ENCODE results near the gene MAPK1.
"Not testable (repeated sequence)": the region's sequence is repeated elsewhere in the genome, so short reads cannot be mapped to it uniquely, and the experiment has no call there.

The MAPK1 gene

GRCh38 chr22:21856868-21857267 lies 10.6 kb downstream of the MAPK1 start:
- in situ Hi-C loops (cut with HindIII; ENCODE audit: low pct_ligation_motif_present, low pct_unique_long_range_greater_than_20kb, low sequenced_read_pairs), result no loop called here
- DNase-seq, result no peak

- in situ Hi-C loops (cut with HindIII; ENCODE audit: low pct_ligation_motif_present, low pct_unique_long_range_greater_than_20kb, low sequenced_read_pairs), result no loop called here
- no peak for DNase-seq
Observed at GRCh38 chr22:21856197-21856596, 11.2 kb downstream of the MAPK1 start.

- no peak for DNase-seq
- in situ Hi-C loops (cut with HindIII; ENCODE audit: low pct_ligation_motif_present, low pct_unique_long_range_greater_than_20kb, low sequenced_read_pairs), result no loop called here
Observed at GRCh38 chr22:21855676-21856075, 11.8 kb downstream of the MAPK1 start.

- DNase-seq, result no peak
- in situ Hi-C loops (cut with HindIII; ENCODE audit: low pct_ligation_motif_present, low pct_unique_long_range_greater_than_20kb, low sequenced_read_pairs), result no loop called here
Observed at GRCh38 chr22:21850660-21851059, 16.8 kb downstream of the MAPK1 start.

GRCh38 chr22:21849489-21849888 lies 18.0 kb downstream of the MAPK1 start:
- DNase-seq, result no peak
- in situ Hi-C loops (cut with HindIII; ENCODE audit: low pct_ligation_motif_present, low pct_unique_long_range_greater_than_20kb, low sequenced_read_pairs), result no loop called here

- DNase-seq; in situ Hi-C loops (cut with HindIII; ENCODE audit: low pct_ligation_motif_present, low pct_unique_long_range_greater_than_20kb, low sequenced_read_pairs): not testable (repeated sequence)
Observed at GRCh38 chr22:21848057-21848456, 19.4 kb downstream of the MAPK1 start.

- no peak for DNase-seq
- in situ Hi-C loops (cut with HindIII; ENCODE audit: low pct_ligation_motif_present, low pct_unique_long_range_greater_than_20kb, low sequenced_read_pairs), result no loop called here
Observed at GRCh38 chr22:21845558-21846453, 21.6 kb downstream of the MAPK1 start.

GRCh38 chr22:21842946-21843345 lies 24.5 kb downstream of the MAPK1 start:
- in situ Hi-C loops (cut with HindIII; ENCODE audit: low pct_ligation_motif_present, low pct_unique_long_range_greater_than_20kb, low sequenced_read_pairs), result no loop called here
- no peak for DNase-seq

GRCh38 chr22:21841422-21841821 lies 26.0 kb downstream of the MAPK1 start:
- in situ Hi-C loops (cut with HindIII; ENCODE audit: low pct_ligation_motif_present, low pct_unique_long_range_greater_than_20kb, low sequenced_read_pairs), result no loop called here
- no peak for DNase-seq

- in situ Hi-C loops (cut with HindIII; ENCODE audit: low pct_ligation_motif_present, low pct_unique_long_range_greater_than_20kb, low sequenced_read_pairs), result no loop called here
- DNase-seq, result no peak
Observed at GRCh38 chr22:21840236-21840823, 27.1 kb downstream of the MAPK1 start.

- in situ Hi-C loops (cut with HindIII; ENCODE audit: low pct_ligation_motif_present, low pct_unique_long_range_greater_than_20kb, low sequenced_read_pairs), result no loop called here
- DNase-seq, result no peak
Observed at GRCh38 chr22:21839765-21840140, 27.7 kb downstream of the MAPK1 start.

GRCh38 chr22:21839104-21839764 lies 28.2 kb downstream of the MAPK1 start:
- in situ Hi-C loops (cut with HindIII; ENCODE audit: low pct_ligation_motif_present, low pct_unique_long_range_greater_than_20kb, low sequenced_read_pairs); DNase-seq: not testable (repeated sequence)

GRCh38 chr22:21837248-21837979 lies 30.0 kb downstream of the MAPK1 start:
- peak; percentile 61 for DNase-seq
- in situ Hi-C loops (cut with HindIII; ENCODE audit: low pct_ligation_motif_present, low pct_unique_long_range_greater_than_20kb, low sequenced_read_pairs), result no loop called here

GRCh38 chr22:21836486-21836885 lies 31.0 kb downstream of the MAPK1 start:
- DNase-seq; in situ Hi-C loops (cut with HindIII; ENCODE audit: low pct_ligation_motif_present, low pct_unique_long_range_greater_than_20kb, low sequenced_read_pairs): not testable (repeated sequence)

- no peak for DNase-seq
- in situ Hi-C loops (cut with HindIII; ENCODE audit: low pct_ligation_motif_present, low pct_unique_long_range_greater_than_20kb, low sequenced_read_pairs), result no loop called here
Observed at GRCh38 chr22:21835378-21835777, 32.1 kb downstream of the MAPK1 start.

GRCh38 chr22:21834869-21835268 lies 32.6 kb downstream of the MAPK1 start:
- DNase-seq, result no peak
- in situ Hi-C loops (cut with HindIII; ENCODE audit: low pct_ligation_motif_present, low pct_unique_long_range_greater_than_20kb, low sequenced_read_pairs), result no loop called here

GRCh38 chr22:21832291-21833290 lies 34.9 kb downstream of the MAPK1 start:
- no peak for DNase-seq
- in situ Hi-C loops (cut with HindIII; ENCODE audit: low pct_ligation_motif_present, low pct_unique_long_range_greater_than_20kb, low sequenced_read_pairs), result no loop called here

GRCh38 chr22:21829523-21829922 lies 37.9 kb downstream of the MAPK1 start:
- DNase-seq, result no peak

More at GRCh38 chr22:21829523-21829922, 37.9 kb downstream of the MAPK1 start:
- in situ Hi-C loops (cut with HindIII; ENCODE audit: low pct_ligation_motif_present, low pct_unique_long_range_greater_than_20kb, low sequenced_read_pairs), result no loop called here

Measured in ACHN (cell line).